Endothelial cell of hepatic sinusoid (primary cell): Measurements from ENCODE around the gene BOK.

Experiments
- in situ Hi-C: cut with HindIII; loops from 2 replicates; pipeline ENCODE4 v1.10.0; 2017; ENCODE audit warnings: low sequenced_read_pairs

Gene BOK

DNA sequence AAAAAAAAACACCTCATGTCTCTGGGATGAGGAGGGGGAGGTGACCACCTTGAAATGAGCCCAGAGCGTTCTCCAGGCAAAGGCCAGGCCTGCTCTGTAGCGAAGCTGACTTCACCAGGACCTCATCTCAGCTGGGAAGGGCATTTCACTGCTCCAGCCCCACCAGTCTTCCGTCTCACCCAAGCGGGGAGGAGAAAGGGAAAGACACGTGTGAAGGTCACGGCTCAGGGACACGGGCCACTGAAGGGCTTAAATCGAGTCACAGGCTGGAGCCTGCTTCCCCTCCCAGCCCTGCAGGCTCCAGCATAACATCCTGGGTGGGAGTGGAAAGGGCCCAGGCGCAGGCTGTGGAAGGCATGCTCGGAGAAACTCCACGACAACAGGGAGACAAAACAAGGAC is 60.3 kb downstream of the BOK start:
- in situ Hi-C loops, result no loop called here

- in situ Hi-C loops, result no loop called here
Observed at GRCh38 chr2:241619597-241620418, 61.3 kb downstream of the BOK start.

DNA sequence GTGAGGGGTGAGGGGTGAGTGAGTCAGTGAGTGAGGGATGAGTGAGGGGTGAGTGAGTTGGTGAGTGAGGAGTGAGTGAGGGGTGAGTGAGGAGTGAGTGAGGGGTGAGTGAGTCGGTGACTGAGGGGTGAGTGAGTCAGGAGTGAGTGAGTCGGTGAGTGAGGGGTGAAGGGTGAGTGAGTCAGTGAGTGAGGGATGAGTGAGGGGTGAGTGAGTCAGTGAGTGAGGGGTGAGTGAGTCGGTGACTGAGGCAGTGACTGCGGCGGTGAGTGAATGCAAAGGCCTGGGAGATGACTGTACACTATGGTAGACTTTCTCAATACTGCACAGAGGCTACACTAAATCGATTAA is 61.8 kb downstream of the BOK start:
- in situ Hi-C loops, result no loop called here
